ENCODE data around the gene CREBBP.
A peak's percentile ranks its signal among the peaks of the same experiment; 100 is the strongest.
"Not testable (repeated sequence)": the region's sequence is repeated elsewhere in the genome, so short reads cannot be mapped to it uniquely, and the experiment has no call there.

Gene CREBBP

DNA sequence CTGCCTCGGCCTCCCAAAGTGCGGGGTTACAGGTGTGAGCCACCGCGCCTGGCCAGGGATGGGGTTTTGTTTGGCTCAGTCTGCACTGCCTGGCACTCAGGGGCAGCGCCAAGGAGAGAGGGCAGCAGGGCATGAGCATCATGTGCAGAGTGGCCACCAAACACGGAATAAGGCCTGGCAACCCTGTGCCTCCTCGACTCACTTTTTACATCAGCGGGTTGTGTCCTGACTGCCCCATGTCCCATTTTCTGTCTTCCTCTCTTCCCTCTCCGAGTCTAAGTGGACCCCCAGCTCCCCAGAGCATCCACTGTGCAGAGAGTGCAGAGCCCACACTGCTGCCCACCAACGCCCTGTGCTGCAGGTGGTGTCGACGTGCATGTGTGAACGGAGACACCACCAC, 145.0 kb downstream of the CREBBP start:
- no peak for DNase-seq (ENCODE audit: low read depth)

DNA sequence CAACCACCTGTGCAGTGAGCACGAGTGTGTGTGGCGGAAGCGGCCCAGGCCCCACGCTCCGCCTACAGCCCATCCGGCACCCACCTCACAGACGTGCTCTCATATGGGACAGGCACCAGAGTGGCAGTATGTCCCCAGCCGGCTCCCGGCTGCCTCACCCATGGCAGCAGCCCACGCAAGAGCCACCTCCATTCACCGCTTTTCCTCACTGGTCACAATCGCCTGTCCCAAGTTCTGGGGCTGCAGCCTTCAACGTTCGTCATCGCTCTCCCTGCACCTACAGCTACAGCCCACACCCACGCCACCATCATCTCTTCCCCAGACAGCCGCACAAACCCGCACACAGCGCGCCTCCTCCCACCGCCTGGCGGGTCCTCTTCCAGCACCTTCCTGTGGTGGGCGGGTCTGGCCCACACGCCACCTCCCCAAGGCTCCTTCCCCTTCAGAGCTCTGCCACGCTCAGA, 145.7 kb downstream of the CREBBP start:
- no peak for DNase-seq (ENCODE audit: low read depth)

DNA sequence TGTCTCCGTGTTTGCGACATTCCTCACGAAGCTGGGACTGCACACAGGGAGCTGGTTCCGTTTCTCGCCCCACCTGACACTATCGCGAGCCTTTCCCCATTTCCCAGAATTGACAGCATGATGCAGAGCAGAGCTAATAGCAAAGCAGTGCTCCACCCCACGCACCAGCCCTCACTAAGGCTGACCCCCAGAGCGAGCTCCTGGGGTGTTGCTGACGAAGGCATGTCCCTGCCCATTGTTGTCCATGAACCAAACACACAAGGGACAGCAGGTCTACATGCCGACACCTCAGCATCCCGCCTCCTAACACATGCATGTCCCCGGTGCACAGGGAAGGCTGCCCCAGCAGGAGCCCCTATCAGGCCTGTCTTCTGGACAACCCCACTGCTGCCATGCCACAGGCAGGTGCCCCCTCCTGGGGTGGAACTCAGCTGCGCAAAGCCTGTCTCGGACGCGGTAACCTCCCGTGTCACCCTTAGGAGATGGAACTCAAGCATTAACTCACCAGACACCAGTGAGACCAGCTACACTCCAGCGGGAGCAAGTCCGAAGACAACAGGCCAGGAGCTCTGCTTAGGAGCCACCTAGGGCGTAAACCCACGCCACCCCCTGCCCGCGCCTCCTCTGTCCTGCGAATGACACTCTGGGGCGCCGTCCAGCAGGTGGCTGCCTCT, 146.3 kb downstream of the CREBBP start:
- no peak for DNase-seq (ENCODE audit: low read depth)

DNA sequence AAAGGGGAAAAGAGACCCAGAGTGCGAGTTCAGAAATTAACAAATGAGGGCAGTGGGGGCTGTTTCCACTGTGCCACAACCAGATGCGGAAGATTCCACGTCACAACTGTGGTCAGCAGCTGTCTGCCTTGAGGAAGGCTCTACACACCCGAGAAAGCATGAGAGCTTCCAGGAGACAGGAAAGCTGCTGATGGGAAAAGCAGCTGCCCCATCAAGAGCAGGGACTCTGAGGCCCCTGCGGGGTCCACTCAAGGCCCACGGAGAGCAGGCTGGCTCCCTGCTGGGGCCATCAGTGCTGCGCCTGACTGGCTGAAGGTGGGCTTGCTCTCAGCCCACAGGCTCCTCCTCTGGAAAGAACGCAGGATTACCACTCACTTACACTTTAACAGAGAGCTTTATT, 148.3 kb downstream of the CREBBP start:
- no peak for DNase-seq (ENCODE audit: low read depth)

DNA sequence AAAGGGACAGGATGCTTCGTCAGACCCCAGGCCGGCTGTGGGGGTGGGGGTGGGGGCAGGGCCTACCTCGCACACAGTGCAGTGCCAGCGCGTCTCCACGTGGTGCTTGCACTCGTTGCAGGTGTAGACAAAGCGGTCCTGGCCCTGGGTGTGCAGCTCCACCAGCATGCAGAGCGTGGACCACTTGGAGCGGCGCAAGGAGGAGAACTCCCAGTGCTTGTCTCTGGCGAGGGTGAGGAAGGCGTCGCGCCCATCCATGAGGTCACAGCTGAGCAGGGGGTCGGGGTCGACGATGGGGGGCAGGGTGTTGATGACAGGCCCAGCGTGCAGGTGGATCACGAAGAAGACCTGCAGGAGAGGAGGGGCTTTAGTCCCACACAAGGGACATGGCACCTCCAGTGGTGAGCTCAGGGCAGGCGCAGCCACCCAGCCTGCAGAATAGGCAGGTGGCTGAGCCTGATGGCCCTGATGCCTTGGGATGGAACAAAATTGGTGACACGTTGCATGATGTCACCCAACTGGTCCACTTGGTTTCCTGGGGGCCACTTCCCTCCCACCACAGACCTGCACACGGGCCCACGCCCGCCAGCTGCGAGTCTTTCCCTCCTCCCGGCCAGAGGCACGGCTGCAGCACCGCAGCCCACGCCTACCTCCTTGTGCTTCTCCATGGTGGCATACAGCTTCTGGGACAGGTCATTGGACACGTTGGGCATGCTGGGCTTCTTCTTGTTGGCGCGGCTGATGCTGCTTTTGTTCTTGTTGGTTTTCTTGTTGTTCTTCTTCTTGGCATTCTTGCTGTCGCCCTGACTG, 149.2 kb downstream of the CREBBP start:
- DNase-seq (ENCODE audit: low read depth) = no peak

DNA sequence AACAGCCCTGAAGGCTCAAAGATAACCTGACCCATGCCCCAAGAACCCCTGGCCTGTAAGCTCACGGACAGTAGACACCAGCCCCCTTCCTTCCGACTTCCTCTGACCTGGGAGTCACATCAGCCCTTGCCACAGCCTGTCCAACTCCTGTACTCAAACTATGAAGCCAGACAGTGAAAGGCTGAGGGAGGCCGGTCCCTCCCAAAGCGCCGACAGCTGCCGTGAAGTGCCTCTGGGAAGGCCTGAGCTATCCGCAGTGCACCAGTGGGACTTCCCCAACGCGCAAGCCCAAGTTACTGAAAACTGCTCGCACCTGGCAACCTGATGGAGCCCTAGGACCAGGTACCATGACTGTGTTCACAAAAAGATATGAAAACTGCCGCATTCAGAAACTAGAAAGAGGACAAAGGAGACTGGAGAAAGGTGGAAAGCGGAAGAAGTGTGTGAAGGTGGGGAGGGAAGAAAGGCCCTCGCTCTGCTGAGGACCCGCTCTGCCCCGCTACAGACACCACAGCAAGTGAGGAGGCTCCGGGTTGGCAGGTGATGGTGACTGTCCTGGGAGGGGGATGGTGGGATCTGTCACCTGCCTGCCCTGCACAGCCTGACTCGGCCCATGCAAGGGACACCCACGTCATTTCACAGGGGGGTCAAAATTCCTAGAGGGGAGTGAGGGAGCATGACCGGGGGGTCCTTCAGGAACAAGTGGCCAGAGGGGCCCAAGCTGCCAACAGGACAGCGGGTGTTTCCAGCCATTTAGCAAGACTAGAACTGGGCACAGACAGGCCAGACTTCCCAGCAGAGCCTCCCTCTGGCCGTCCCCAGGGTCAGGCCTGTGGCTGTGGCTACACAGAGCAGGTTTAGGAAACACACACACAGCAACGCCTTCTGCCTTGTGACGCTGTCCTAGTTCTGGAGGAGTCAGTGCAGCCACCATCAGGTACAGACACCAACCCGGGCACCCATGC, 150.1 kb downstream of the CREBBP start:
- no peak for DNase-seq (ENCODE audit: low read depth)

DNA sequence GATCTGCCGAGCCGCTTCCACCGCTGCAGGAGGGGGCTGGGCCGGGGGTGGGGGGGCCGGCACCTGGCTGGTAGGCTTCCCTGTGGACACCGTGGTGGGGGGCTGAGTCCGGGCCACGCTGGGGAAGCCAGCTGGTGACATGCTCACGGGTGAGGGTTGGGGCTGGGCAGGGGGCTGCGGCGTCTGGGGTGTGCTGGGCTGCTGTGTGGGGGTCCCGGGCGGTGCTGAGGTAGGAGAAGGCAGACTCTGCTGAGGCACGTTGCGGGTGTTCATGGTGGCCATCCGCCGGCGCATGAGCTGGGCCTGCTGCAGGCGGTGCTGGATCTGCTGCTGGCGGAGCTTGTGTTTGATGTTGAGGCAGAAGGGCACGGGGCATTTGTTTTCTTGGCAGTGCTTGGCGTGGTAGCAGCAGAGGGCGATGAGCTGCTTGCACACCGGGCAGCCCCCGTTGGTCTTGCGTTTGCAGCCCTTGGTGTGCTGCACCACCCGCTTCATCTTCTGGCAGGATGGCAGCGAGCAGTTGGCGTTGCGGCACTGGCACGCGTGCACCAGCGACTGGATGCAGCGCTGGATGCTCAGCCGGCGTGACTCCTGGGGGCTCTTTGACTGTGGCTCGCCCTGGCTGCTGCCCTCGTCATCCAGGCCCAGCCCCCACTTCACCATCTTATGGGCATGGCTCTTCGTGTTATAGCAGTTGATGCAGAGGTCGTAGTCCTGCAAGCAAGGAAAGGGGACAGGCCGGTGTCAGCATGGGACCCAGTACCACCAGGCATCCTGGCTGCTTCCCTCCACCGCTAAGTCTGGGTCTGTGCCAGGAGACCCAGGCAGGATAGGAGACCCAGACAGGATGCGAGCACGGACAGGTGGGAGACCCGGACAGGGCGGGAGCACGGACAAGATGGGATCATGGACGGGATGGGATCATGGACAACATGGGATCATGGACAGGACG, 151.1 kb downstream of the CREBBP start:
- no peak for DNase-seq (ENCODE audit: low read depth)

DNA sequence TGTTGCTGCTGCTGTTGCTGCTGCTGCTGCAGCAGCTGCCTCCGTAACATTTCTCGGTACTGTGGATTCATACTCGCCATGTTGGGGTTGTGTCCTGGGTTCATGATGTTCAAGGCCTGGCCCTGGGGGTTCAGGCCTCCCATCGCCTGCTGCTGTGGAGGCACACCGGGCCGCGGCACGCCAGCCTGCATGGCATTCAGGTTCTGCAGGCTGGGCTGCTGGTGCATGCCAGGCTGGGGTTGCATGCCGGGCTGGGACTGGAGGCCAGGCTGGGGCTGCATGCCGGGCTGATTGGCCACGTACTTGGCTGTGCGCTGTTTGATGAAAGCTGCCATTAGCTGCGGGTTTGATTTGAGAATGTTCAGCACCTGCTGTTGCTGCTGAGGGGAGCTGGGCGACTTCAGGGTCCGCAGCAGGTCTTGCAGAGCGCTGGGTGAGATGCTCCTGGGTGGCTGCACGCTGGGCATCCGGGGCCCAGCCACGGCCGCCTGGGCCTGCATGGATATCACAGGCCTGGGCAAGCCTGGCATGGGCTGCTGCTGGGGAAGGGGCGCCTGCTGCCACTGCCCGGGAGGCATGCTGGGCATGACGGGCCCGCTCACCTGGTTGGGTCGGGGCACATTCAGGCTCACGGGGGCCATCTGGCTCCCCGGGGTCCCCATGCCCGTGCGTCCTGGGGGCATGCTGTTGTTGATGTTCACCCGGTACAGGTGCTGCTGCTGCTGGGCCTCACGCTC, 151.9 kb downstream of the CREBBP start:
- no peak for DNase-seq (ENCODE audit: low read depth)

DNA sequence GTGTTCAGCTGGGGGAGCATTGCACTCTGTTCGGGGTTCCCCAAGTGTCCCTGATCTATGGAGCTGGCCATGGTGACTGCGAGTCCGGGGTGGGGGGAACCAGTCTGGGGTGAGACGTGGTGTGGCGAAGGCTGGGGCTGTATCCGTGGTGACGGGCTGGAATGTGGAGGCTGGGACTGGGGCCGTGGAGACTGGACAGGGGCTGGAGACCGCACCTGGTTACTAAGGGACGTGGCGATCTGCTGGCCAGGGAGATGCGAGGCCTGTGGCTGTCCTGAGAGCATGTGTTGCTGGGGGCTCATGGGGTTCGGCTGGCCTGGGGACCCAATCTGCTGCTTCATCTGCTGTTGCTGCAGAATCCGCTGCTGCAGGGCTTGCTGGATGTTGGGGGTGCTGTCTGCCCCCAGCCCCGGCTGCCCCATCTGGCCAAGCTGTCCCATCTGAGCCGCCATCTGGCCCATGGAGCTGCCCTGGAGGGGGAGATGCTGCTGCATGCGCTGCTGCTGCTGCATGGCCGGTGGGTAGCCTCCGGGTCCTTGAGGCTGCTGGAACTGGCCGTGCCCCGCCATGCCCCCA, 152.6 kb downstream of the CREBBP start:
- no peak for DNase-seq (ENCODE audit: low read depth)

DNA sequence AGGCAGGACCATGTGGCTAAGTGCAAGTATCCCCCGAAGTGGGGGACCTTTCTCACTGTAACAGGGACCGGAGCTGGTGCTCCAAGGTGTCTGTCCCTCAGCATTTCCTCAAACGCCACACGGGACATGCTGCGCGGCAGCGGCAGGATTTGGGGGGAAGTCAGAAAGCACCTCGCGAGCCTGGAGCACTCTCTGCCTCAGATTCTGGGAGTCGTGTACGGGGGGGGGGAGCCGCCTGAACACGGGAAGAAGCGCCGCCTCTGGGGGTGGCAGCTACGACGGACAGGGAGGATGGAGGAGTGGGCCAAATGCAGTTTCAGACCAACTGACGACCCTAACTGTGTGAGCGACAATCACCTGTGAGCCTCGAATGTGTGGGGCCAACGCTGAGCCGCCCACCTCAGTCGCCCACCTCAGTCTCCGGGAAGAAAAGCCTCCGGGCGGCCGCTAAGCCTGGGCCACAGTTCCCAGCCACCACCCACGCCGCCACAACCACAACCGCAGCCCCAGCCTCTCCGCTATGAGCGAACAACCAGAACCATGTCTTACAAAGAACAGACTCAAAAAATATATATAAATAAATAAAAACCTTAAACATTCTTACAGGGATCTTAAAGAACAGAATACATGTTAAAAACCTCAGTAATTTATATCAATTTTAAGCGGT, 154.4 kb downstream of the CREBBP start:
- DNase-seq (ENCODE audit: low read depth) = no peak

DNA sequence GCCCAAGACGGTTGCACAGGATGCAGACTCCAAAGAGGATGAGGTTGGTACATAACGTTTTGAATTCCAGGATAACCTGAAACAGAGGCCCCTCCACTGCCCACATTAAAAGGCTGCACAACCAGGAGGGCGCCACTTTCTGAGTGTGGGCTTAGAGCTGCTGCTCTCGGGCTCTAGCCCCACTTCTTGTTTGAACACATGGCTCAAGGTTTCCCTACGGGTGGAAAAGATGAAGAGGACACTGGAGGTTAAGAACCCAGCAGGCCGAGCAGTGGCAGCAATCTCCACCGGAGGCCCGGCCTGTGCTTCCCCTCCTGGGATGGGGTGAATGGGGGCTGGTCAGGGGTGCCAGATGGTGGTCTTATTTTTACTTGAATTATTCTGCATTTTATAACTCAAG, 155.2 kb downstream of the CREBBP start:
- no peak for DNase-seq (ENCODE audit: low read depth)

DNA sequence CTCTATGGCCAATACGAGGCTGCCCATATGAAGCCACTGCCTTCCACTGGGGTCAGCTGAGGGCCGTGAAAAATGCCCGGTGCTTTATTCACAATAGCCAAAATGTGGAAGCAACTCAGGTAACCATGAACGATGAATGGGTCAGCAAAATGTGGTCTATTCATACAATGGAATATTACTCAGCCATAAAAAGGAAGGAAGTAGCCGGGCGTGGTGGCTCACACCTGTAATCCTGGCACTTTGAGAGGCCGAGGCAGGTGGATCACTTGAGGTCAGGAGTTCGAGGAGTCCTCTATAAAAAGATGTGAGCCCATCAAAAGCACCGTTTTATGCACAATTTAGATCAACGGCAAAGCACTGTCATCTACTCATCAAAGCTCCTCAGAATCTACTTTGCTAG, 158.0 kb downstream of the CREBBP start:
- no peak for DNase-seq (ENCODE audit: low read depth)

DNA sequence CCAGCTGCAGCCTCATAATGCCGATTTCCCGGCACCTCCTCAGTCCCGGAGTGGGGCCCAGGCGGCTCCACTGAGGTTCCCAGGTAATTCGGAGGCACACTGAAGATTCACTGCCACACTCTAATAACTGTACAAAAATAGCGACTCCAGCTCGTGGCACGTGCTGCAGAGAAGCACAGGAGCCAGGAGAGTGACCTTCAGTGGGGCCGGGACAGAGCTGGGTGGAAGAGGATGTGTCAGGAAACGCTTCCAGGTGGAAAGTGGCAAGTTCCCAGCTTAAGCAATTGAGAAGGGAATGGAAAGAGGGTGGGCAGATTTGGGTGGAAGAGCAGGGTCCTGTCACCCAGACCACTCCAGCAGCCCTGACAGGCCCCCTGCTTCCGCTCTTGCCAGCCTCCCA, 160.1 kb downstream of the CREBBP start:
- no peak for DNase-seq (ENCODE audit: low read depth)

DNA sequence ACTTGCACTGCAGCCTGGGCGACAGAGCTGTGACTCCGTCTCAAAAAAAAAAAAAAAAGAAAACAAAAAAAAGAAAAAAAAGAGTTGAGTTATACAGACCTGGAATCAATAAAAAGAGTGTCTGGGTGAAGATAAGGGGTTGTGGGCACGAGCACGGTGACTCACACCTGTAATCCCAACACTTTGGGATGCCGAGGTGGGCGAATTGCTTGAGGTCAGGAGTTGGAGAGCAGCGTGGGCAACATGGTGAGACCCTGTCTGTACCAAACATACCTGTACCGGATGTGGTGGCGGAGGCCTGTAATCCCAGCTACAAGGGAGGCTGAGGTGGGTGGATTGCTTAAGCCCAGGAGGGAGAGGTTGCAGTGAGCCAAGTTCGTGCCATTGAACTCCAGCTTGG, 161.9 kb downstream of the CREBBP start:
- DNase-seq (ENCODE audit: low read depth) = no peak

DNA sequence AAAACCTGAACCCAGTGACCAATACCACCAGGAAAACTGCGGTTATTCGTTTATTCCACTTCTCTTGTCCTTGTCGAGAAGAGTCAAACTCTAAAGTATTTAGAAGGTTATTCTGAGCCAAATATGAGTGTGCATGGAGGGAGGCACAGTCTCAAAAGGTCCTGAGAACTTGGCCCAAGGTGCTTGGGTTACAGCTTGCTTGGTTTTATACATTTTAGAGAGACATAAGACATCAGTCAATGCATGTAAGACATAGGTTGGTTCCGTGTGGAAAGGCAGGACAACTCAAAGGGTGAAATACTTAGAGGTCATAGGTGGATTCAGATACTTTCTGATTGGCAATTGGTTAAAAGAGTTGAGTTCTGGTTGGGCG, 162.5 kb downstream of the CREBBP start:
- no peak for DNase-seq (ENCODE audit: low read depth)

DNA sequence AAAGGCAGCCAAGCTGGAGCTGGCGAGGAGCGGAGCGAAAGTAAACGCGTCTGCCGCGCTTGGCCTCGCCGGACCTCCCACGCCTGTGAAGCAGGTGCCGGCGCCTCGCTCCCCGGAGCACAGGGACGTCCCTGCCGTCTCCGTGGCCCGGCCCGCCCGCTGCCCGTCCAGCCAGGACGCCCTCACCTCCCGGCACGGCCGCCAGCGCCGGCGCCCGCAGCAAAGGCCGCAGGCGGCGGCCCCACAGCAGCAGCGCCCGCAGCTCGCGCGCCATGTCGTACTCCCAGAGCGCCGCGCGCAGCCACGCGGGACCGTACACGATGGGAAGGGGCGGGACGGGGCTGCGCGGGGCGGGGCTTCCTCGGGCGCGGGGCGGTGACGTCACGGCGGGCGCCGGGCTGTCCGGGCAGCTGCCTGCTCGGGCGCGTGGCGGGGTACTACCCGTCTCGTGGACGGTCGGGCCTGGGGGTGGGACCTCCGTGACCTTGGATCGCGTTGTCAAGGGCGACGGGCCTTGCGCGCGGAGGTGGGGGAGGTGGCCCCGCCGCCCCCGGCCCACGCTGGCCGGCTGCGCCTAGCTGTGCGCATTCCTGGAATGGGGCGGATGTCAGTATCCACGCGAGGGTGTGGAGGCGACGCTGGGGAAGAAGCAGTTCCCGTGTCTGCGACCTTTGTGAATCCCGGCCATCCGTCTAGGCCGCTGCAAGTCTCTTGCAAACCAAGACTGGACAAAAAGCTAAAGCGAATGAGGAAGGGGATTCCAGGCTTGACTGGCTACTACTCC, 163.1 kb downstream of the CREBBP start, which contains the start of gene TRAP1:
Gene TRAP1 (minus strand): TSS at position 290 of the 784 bp plus-strand sequence. CDS start 16 bp downstream, at position 274.
- DNase-seq (ENCODE audit: low read depth) = peak; percentile 86

DNA sequence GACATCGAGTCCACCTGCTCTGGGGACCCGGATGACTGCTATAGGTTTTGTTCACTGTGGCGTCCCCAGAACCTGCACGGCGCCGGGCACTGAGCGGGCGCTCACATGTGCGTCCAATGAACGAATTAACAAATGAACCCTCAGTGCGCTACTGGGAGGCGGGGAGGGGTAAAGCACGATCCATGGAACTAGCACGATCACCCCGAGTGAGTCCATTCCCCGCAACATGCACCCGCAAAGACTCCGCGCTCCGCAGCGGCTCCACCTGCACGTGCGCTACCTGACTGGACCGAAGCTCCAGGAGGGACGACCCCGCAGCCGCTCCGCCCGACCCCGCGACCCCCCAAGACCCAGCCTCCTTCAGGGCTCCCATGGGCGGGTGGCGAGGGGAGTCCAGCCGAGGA, 163.7 kb downstream of the CREBBP start:
- peak; percentile 11 for DNase-seq (ENCODE audit: low read depth)

DNA sequence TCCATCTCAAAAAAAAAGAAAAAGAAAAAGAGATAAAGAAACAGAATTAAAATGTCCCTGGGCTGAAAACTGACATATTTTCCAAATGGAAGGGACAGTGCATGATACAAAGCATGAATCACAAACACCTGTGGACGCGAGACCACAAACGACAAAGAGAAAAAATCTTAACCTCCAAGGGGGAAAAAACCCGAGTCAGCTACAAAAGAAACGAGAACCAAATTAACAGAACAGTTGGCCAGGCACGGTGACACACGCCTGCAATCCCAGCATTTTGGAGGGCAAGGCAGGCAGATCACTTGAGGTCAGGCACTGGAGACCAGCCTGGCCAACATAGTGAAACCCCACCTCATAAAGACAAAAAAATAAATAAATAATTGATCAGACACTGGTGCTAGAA, 165.1 kb downstream of the CREBBP start:
- DNase-seq (ENCODE audit: low read depth) = no peak

DNA sequence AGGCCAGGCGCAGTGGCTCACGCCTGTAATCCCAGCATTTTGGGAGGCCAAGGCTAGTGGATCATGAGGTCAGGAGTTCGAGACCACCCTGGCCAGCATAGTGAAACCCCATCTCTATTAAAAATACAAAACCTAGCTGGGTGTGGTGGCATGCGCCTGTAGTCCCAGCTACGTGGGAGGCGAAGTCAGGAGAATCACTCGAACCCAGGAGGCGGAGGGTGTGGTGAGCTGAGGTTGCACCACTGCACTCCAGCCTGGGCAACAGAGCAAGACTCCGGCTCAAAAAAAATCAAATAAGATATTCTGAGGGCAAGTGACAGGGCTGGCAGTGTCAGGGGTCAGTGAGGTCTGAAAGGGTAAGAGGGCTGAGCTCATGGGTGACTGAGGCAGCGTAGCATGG, 166.1 kb downstream of the CREBBP start:
- DNase-seq (ENCODE audit: low read depth) = not testable (repeated sequence)

Measured in stimulated activated CD8-positive, alpha-beta memory T cell treated with anti-CD3 and anti-CD28 coated beads, Interleukin-7, amount 100 ng/mL, for 24 hours (primary cell).